Measurements from ENCODE around the gene NDST3. TPM values are rescaled to one million over a fixed set of nuclear protein-coding genes. Genes with fewer than 3 reads are reported as not detected.

NDST3 gene
- total RNA-seq, 4 donors from 2014 or later = 0.13 TPM; not detected in 3

DNA sequence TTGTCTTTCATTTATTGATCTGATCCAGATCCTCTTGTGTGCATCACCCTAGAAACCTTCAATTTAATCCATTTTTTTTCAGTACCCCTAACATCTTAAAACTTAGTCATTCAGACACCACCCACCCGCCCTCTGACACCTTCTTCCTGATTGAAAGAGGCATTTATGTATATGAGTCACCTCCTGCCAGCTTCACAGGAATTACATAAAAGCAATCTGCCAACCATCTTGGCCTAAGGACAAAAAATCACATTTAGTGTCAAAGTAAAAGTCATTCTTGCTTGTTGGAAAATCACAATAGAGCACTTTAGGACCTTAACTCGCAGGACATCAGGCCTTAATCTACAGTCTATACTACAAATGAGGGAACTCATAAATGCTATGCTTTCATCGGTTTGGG lies 52.1 kb downstream of the NDST3 start:
- WGBS, 2 donors (ENCODE audit: low coverage in 1 of 2) = 71 to 86% methylated on average over 1 to 3 of the region's 3 CpGs
- ATAC-seq = no peak
- no peak for TF ChIP-seq POLR2A (IDR thresholded peaks at IDR 0.05)
- no peak for TF ChIP-seq POLR2AphosphoS5 (IDR thresholded peaks at IDR 0.05)
- TF ChIP-seq, protein P1, sequence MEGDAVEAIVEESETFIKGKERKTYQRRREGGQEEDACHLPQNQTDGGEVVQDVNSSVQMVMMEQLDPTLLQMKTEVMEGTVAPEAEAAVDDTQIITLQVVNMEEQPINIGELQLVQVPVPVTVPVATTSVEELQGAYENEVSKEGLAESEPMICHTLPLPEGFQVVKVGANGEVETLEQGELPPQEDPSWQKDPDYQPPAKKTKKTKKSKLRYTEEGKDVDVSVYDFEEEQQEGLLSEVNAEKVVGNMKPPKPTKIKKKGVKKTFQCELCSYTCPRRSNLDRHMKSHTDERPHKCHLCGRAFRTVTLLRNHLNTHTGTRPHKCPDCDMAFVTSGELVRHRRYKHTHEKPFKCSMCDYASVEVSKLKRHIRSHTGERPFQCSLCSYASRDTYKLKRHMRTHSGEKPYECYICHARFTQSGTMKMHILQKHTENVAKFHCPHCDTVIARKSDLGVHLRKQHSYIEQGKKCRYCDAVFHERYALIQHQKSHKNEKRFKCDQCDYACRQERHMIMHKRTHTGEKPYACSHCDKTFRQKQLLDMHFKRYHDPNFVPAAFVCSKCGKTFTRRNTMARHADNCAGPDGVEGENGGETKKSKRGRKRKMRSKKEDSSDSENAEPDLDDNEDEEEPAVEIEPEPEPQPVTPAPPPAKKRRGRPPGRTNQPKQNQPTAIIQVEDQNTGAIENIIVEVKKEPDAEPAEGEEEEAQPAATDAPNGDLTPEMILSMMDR (IDR thresholded peaks at IDR 0.05) = no peak
- TF ChIP-seq EP300 (IDR thresholded peaks at IDR 0.05) = no peak

GRCh38 chr4:118087366-118087765 lies 53.1 kb downstream of the NDST3 start:
- no peak for ATAC-seq
- Histone ChIP-seq H3K27ac (no peak overlapping the region), H3K9me3 (no peaks in the 10 kb centered on the region), H3K27me3 (no peaks in the 10 kb centered on the region), H3K36me3 (no peaks in the 10 kb centered on the region), H3K4me1 (no peaks in the 10 kb centered on the region), H3K4me3 (no peak overlapping the region)
- TF ChIP-seq POLR2AphosphoS5 (IDR thresholded peaks at IDR 0.05) (no peak), POLR2A (IDR thresholded peaks at IDR 0.05) (no peak), EP300 (IDR thresholded peaks at IDR 0.05) (no peak)
- TF ChIP-seq, protein P1 (IDR thresholded peaks at IDR 0.05) = no peak

More for the DNA sequence above, 52.1 kb downstream of the NDST3 start:
- no peaks in the 10 kb centered on the region for H3K9me3 ChIP-seq
- no peak overlapping the region for H3K27ac ChIP-seq
- no peaks in the 10 kb centered on the region for H3K4me1 ChIP-seq
- H3K27me3 ChIP-seq = no peaks in the 10 kb centered on the region
- H3K4me3 ChIP-seq = no peak overlapping the region
- H3K36me3 ChIP-seq = no peaks in the 10 kb centered on the region

DNA sequence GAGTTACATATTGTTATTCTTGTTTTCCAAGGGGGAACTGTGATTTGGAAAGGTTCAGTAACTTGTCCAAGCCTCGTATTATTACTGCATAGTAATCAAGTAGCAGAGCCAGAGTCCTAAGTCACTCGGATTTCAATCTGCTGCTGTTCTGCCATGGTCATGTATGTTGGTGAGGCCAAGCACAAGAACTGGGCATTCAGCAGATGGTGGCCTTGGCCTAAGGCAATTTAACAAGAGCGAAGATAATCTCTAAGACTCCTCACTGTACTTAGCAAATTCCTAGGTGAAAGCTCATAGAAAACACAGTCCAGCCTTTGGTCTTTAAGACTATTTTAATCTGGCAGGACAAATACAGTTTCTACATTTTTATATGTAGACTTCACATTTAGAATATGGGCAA lies 64.8 kb downstream of the NDST3 start:
- no peak for TF ChIP-seq POLR2AphosphoS5 (IDR thresholded peaks at IDR 0.05)
- no peak for TF ChIP-seq EP300 (IDR thresholded peaks at IDR 0.05)
- TF ChIP-seq, protein P1 (IDR thresholded peaks at IDR 0.05) = no peak
- TF ChIP-seq POLR2A (IDR thresholded peaks at IDR 0.05) = no peak
- 53 to 85% methylated on average over 3 of the region's 3 CpGs for WGBS, 2 donors (ENCODE audit: low coverage in 1 of 2)
- no peak for ATAC-seq
- H3K36me3 ChIP-seq = no peaks in the 10 kb centered on the region
- H3K9me3 ChIP-seq = no peaks in the 10 kb centered on the region
- H3K27me3 ChIP-seq = no peaks in the 10 kb centered on the region
- no peaks in the 10 kb centered on the region for H3K4me1 ChIP-seq
- no peak overlapping the region for H3K27ac ChIP-seq
- no peak overlapping the region for H3K4me3 ChIP-seq

DNA sequence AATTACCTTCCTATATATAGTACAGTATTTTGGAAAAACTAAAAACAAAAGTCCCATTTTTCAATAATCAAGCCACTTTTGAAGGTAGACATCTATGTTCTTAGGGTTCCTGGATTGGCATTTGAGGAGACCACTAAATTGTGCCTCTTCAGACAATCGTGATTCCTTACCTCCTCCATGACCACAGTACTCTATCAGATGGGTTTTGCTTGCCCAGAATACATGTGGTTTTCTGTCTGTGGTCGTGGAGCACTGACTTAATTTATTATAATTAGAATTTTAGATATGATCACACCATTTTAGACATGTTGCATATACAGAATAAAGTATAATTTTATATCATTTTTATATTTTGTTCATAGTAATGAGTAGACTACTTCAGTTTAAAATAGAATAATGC lies 67.9 kb downstream of the NDST3 start:
- 56 to 63% methylated on average over 2 of the region's 2 CpGs for WGBS, 2 donors (ENCODE audit: low coverage in 1 of 2)
- TF ChIP-seq POLR2A (IDR thresholded peaks at IDR 0.05) (no peak), POLR2AphosphoS5 (IDR thresholded peaks at IDR 0.05) (no peak), EP300 (IDR thresholded peaks at IDR 0.05) (no peak)
- TF ChIP-seq, protein P1 (IDR thresholded peaks at IDR 0.05) = no peak

DNA sequence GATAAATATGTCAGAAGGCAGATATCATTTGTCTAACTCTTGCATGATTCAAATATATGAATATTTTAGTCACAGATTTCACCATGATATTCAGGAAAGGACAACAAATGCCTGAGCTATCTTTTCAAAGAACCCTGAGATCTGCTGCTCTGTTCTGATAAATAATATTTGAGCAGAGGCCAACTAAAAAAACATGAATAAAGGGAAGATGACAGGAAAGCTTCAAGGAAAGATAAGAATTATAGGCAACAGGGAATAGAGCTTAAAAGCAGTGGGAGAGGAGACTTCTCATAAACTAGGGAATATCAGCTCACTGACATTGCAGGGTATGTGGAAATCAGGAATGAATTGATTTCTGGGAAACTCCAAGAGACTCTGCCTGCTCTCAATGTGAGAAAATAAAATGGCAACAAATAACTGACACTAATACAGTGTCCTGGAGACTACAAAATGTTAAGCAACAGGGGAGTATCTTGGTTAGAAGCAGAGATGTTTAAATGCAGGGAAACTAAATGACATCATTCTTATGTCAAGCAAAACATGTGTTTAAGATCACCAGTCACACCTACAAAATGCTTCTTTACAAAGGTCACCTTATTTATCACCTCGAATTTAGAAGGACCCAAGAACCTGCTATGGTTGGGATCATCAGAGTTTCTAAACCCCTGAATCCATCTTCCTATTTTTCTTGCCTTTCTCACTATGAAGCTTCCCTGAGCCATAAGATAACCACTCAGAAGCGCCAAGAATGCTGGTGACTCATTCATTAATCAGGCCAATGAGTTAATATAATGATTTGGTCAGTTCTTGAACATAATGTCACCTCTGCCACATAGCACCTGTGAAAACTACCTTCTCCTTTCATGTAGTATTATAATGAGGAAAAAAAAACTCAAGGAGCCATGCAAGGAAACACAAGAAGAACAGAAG lies 78.1 kb downstream of the NDST3 start:
- Histone ChIP-seq H3K27ac (no peak overlapping the region), H3K27me3 (no peaks in the 10 kb centered on the region), H3K9me3 (no peaks in the 10 kb centered on the region), H3K36me3 (no peaks in the 10 kb centered on the region), H3K4me3 (no peak overlapping the region), H3K4me1 (no peaks in the 10 kb centered on the region)
- no peak for TF ChIP-seq EP300 (IDR thresholded peaks at IDR 0.05)
- no peak for TF ChIP-seq POLR2A (IDR thresholded peaks at IDR 0.05)
- no peak for TF ChIP-seq POLR2AphosphoS5 (IDR thresholded peaks at IDR 0.05)
- TF ChIP-seq, protein P1 (IDR thresholded peaks at IDR 0.05) = no peak
- 47 to 100% methylated on average over 1 to 2 of the region's 2 CpGs for WGBS, 2 donors (ENCODE audit: low coverage in 1 of 2)
- no peak for ATAC-seq

More for the DNA sequence above, 67.9 kb downstream of the NDST3 start:
- H3K27ac ChIP-seq = no peak overlapping the region
- no peak overlapping the region for H3K4me3 ChIP-seq
- H3K27me3 ChIP-seq = no peaks in the 10 kb centered on the region
- no peaks in the 10 kb centered on the region for H3K4me1 ChIP-seq
- no peaks in the 10 kb centered on the region for H3K36me3 ChIP-seq
- ATAC-seq = no peak
- no peaks in the 10 kb centered on the region for H3K9me3 ChIP-seq

Data from gastroesophageal sphincter (tissue), 4 donors.